ENCODE data around the gene CLCN2.

- TF ChIP-seq, protein P1, sequence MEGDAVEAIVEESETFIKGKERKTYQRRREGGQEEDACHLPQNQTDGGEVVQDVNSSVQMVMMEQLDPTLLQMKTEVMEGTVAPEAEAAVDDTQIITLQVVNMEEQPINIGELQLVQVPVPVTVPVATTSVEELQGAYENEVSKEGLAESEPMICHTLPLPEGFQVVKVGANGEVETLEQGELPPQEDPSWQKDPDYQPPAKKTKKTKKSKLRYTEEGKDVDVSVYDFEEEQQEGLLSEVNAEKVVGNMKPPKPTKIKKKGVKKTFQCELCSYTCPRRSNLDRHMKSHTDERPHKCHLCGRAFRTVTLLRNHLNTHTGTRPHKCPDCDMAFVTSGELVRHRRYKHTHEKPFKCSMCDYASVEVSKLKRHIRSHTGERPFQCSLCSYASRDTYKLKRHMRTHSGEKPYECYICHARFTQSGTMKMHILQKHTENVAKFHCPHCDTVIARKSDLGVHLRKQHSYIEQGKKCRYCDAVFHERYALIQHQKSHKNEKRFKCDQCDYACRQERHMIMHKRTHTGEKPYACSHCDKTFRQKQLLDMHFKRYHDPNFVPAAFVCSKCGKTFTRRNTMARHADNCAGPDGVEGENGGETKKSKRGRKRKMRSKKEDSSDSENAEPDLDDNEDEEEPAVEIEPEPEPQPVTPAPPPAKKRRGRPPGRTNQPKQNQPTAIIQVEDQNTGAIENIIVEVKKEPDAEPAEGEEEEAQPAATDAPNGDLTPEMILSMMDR (IDR thresholded peaks at IDR 0.05; ENCODE audit: low read length) = no peak
- TF ChIP-seq EZH2 (optimal IDR thresholded peaks at IDR 0.05; ENCODE audit: low read depth, low read length) = no peak
- TF ChIP-seq EZH2phosphoT487 (IDR thresholded peaks at IDR 0.05; ENCODE audit: low read length) = no peak
Observed at GRCh38 chr3:184333700-184334099, 27.7 kb downstream of the CLCN2 start.
